GM12878 (cell line): ENCODE measurements around the gene WFS1. TPM values are rescaled to one million over a fixed set of nuclear protein-coding genes. Genes with fewer than 3 reads are reported as not detected.

Source experiments
- ATAC-seq: fragments of 200-7000 bp; cut with Tn5 transposase; 3 replicates; pipeline ENCODE4 v1.9.1; 2020; ENCODE audit warnings: mild to moderate bottlenecking, moderate library complexity
- BruUV-seq: library from RNA; stranded (reverse); fragments of 400-500 nt; replicated peaks from 2 replicates; lab custom pipeline; 2021; lab: Mats Ljungman, UMichigan
- CTCF ChIA-PET: fragments of 300-600 bp; sonication (Branson Sonifier 250); formaldehyde crosslinking; extraction: SDS; loops from one replicate; lab custom pipeline; 2021; ENCODE audit warnings: inconsistent platforms; lab: Yijun Ruan, JAX
- POLR2A ChIA-PET: fragments of 350-600 bp; formaldehyde crosslinking; extraction: SDS; loops from one replicate; lab custom pipeline; 2021; ENCODE audit warnings: inconsistent platforms; lab: Charles Lee
- RAD21 ChIA-PET: fragments of 300-600 bp; sonication (Branson Sonifier 250); formaldehyde crosslinking; loops from one replicate; lab custom pipeline; 2023; ENCODE audit warnings: antibody characterized with exemption; ENCODE audit not compliant: unreplicated experiment; lab: Charles Lee
- SMC1A ChIA-PET: fragments of 300-600 bp; sonication (Branson Sonifier 250); formaldehyde crosslinking; loops from one replicate; lab custom pipeline; 2023; ENCODE audit not compliant: unreplicated experiment, uncharacterized antibody; lab: Charles Lee
- DNase-seq: peaks from one replicate; pipeline ENCODE4 v3.0.0-alpha.2; 2011; ENCODE audit warnings: low read depth, low spot score
- FAIRE-seq: peaks from 3 replicates; lab custom pipeline; 2011; peaks lifted over from hg19 to GRCh38; lab: Jason Lieb, UNC
- H2AFZ ChIP-seq: 2 replicates; pipeline ENCODE4 v1.6.0; 2011; ENCODE audit warnings: low read depth, low read length, control low read depth; ENCODE audit not compliant: control insufficient read depth
- H3K27ac ChIP-seq: 2 replicates; pipeline ENCODE4 v1.5.1; 2011; ENCODE audit warnings: control low read depth; ENCODE audit not compliant: control insufficient read depth, insufficient read depth
- H3K27me3 ChIP-seq, 2 experiments: replicated peaks in 1 of 2; 2 replicates each; pipeline versions ENCODE4 v1.6.0 to v1.6.1; 2011; ENCODE audit warnings: low read length in 1 of 2; ENCODE audit not compliant: control insufficient read depth in 2 of 2, insufficient read depth in 2 of 2
- H3K36me3 ChIP-seq, 2 experiments: 2 replicates each; pipeline ENCODE4 v1.5.1; 2011; ENCODE audit warnings: low read length in 1 of 2; ENCODE audit not compliant: control insufficient read depth in 2 of 2, insufficient read depth in 2 of 2
- H3K4me1 ChIP-seq: 2 replicates; pipeline ENCODE4 v1.6.1; 2011; ENCODE audit warnings: mild to moderate bottlenecking, low read length, moderate library complexity, mixed read lengths; ENCODE audit not compliant: control insufficient read depth, insufficient read depth
- H3K4me2 ChIP-seq: 2 replicates; pipeline ENCODE4 v1.6.0; 2011; ENCODE audit warnings: control low read depth; ENCODE audit not compliant: control insufficient read depth, insufficient read depth
- H3K4me3 ChIP-seq: fragments of 200-600 bp; sonication (generic); 2 replicates; pipeline ENCODE4 v1.5.1; 2016
- H3K79me2 ChIP-seq: 2 replicates; pipeline ENCODE4 v1.6.0; 2011; ENCODE audit warnings: low read length; ENCODE audit not compliant: control insufficient read depth, insufficient read depth
- H3K9ac ChIP-seq: 2 replicates; pipeline ENCODE4 v1.8.0; 2011; ENCODE audit warnings: low read length, control low read depth, mixed read lengths; ENCODE audit not compliant: control insufficient read depth, insufficient read depth
- H3K9me3 ChIP-seq: replicated peaks from 3 replicates; pipeline ENCODE4 v1.5.1; 2011; ENCODE audit warnings: mild to moderate bottlenecking, low read length; ENCODE audit not compliant: control insufficient read depth, insufficient read depth
- H4K20me1 ChIP-seq: 2 replicates; pipeline ENCODE4 v1.6.0; 2011; ENCODE audit not compliant: control insufficient read depth, insufficient read depth
- BRCA1 ChIP-seq: IDR thresholded peaks from 2 replicates; pipeline ENCODE4 v1.6.1; 2011; ENCODE audit warnings: low read depth, low read length, improper control_type of control experiment
- GABPA ChIP-seq: IDR thresholded peaks from 2 replicates; pipeline ENCODE4 v1.6.1; 2014; ENCODE audit warnings: antibody characterized with exemption, low read depth, mild to moderate bottlenecking, inconsistent platforms
- HDGF ChIP-seq: fragments of 450-650 bp; IDR thresholded peaks from 2 replicates; pipeline ENCODE4 v1.6.1; 2016; ENCODE audit warnings: antibody characterized with exemption
- IRF4 ChIP-seq: IDR thresholded peaks from 2 replicates; pipeline ENCODE4 v1.6.1; 2011; ENCODE audit warnings: low read depth, low read length
- NFXL1 ChIP-seq: fragments of 450-650 bp; IDR thresholded peaks from 2 replicates; pipeline ENCODE4 v1.6.1; 2017; ENCODE audit warnings: antibody characterized with exemption, mild to moderate bottlenecking, borderline replicate concordance
- PAX8 ChIP-seq: fragments of 450-650 bp; IDR thresholded peaks from 2 replicates; pipeline ENCODE4 v1.6.1; 2017; ENCODE audit warnings: mild to moderate bottlenecking, moderate library complexity
- PML ChIP-seq: IDR thresholded peaks from 2 replicates; pipeline ENCODE4 v1.6.1; 2012; ENCODE audit warnings: low read length, inconsistent platforms
- RELA ChIP-seq: fragments of 450-650 bp; IDR thresholded peaks from 2 replicates; pipeline ENCODE4 v1.8.0; 2014; ENCODE audit warnings: borderline replicate concordance; ENCODE audit not compliant: partially characterized antibody
- SUZ12 ChIP-seq: fragments of 200-600 bp; sonication (generic); IDR thresholded peaks from one replicate; pipeline ENCODE4 v1.6.1; 2018; ENCODE audit warnings: antibody characterized with exemption, mild to moderate bottlenecking; ENCODE audit not compliant: unreplicated experiment
- WGBS: methylation state at CpG from one replicate; pipeline ENCODE4 v1.1.6; 2016; ENCODE audit warnings: low lambda C conversion rate; ENCODE audit not compliant: insufficient replicate concordance, insufficient coverage; ENCODE audit errors: missing lambda C conversion rate; 5-methylcytosine and 5-hydroxymethylcytosine counted together
- in situ Hi-C: fragments of 300-500 bp; cut with MboI; formaldehyde crosslinking; loops from 9 replicates; pipeline ENCODE4 v1.14.3; 2018; ENCODE audit warnings: mixed read lengths
- intact Hi-C: fragments of 100-400 bp; cut with micrococcal nuclease; formaldehyde crosslinking; loops from one replicate; pipeline ENCODE4 v1.14.2; 2022; ENCODE audit not compliant: unreplicated experiment
- polyA plus RNA-seq, 11 experiments: library from polyadenylated mRNA; depleted of rRNA in 4 of 11; unstranded in 6 of 11; stranded (reverse) in 5 of 11; fragments of >200 nt; fragmentation: Nextera tagmentation in 4 of 11; fragmentation: Illumina TruSeq in 1 of 11; extraction: Ambion mirVana in 4 of 11; extraction: Trizol in 1 of 11; gene quantifications; 1 replicate in 1 of 11; 2 replicates in 10 of 11; pipeline versions ENCODE4 v1.2.1 to v1.2.3, GENCODE V29; 2011 to 2016; ENCODE audit warnings: inconsistent platforms in 2 of 11, missing spikeins in 2 of 11, low read depth in 1 of 11
- total RNA-seq, 4 experiments: library from RNA; depleted of rRNA in 3 of 4; stranded (reverse); fragments of >200 nt in 3 of 4; fragmentation: Illumina TruSeq in 1 of 4; extraction: Trizol in 1 of 4; gene quantifications; 2 replicates each; pipeline versions ENCODE4 v1.2.1 to v1.2.3, GENCODE V29; 2013 to 2021
- TF ChIP-seq, protein P1 (sequence below): fragments of 450-650 bp; IDR thresholded peaks from 2 replicates; pipeline ENCODE4 v1.6.1; 2018; ENCODE audit warnings: mild to moderate bottlenecking, low read depth, moderate library complexity; ENCODE audit not compliant: partially characterized antibody
- TF ChIP-seq, protein P2 (sequence below): IDR thresholded peaks from 2 replicates; pipeline ENCODE4 v1.6.1; 2012; ENCODE audit warnings: low read length, inconsistent platforms
- TF ChIP-seq, protein P3 (sequence below): IDR thresholded peaks from 2 replicates; pipeline ENCODE4 v1.6.1; 2012; ENCODE audit warnings: low read depth, low read length, improper control_type of control experiment

Gene WFS1
- total and polyA plus RNA-seq, 10 of the 15 experiments (the other 5 are each of a cell fraction or from before 2014, with no cell fraction given) = 0.31 to 4.7 (median 2.0) TPM

DNA sequence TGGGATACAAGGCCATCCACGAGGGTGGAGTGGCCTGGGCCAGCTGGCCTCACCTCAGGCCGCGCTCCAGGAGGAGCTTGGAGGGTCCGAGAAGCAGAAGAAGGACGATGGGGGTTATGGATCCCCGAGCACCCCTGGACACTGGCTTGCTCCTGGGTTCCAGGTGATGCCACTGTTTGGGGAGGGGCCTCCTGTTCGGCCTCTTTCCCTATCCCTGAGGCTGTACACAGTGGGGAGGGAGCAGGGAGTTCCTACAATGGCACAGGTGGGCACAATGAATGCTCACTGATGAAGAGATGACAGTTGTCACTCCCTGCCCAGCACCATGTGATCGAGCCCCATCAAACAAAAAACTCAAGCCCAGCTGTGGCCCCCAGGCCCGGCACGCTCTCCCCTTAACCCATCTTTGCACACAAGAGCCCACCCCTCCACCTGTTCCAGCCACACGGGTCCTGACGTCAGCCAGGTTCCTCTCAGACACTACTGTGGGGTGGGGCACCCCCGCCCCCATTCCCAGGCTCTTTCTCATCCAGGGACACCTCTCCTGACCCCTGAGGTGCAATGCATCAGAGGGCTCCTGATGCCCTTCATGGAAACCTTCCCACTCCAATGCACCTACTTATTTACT is 70.3 kb downstream of the WFS1 start:
- RAD21 ChIA-PET = no interaction called here
- in situ Hi-C loops = no loop called here

More for the DNA sequence above, 70.3 kb downstream of the WFS1 start:
- BruUV-seq = no TSS peak
- Histone ChIP-seq H4K20me1 (no peaks in the 10 kb centered on the region), H3K36me3 (no peaks in the 10 kb centered on the region), H2AFZ (no peak overlapping the region), H3K4me2 (no peak overlapping the region), H3K4me3 (no peak overlapping the region), H3K27me3 (no peaks in the 10 kb centered on the region; a peak in 1 of 4 replicates), H3K9me3 (no peaks in the 10 kb centered on the region), H3K9ac (no peak overlapping the region), H3K4me1 (no peaks in the 10 kb centered on the region), H3K27ac (no peak overlapping the region), H3K79me2 (no peaks in the 10 kb centered on the region)
- 37% methylated on average over 13 of the region's 13 CpGs for WGBS
- TF ChIP-seq, protein P1, sequence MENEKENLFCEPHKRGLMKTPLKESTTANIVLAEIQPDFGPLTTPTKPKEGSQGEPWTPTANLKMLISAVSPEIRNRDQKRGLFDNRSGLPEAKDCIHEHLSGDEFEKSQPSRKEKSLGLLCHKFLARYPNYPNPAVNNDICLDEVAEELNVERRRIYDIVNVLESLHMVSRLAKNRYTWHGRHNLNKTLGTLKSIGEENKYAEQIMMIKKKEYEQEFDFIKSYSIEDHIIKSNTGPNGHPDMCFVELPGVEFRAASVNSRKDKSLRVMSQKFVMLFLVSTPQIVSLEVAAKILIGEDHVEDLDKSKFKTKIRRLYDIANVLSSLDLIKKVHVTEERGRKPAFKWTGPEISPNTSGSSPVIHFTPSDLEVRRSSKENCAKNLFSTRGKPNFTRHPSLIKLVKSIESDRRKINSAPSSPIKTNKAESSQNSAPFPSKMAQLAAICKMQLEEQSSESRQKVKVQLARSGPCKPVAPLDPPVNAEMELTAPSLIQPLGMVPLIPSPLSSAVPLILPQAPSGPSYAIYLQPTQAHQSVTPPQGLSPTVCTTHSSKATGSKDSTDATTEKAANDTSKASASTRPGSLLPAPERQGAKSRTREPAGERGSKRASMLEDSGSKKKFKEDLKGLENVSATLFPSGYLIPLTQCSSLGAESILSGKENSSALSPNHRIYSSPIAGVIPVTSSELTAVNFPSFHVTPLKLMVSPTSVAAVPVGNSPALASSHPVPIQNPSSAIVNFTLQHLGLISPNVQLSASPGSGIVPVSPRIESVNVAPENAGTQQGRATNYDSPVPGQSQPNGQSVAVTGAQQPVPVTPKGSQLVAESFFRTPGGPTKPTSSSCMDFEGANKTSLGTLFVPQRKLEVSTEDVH = no peak
- TF ChIP-seq RELA (no peak), IRF4 (no peak), NFXL1 (no peak), GABPA (no peak), PML (no peak), HDGF (no peak), BRCA1 (no peak), SUZ12 (no peak), PAX8 (no peak)
- TF ChIP-seq, protein P2, sequence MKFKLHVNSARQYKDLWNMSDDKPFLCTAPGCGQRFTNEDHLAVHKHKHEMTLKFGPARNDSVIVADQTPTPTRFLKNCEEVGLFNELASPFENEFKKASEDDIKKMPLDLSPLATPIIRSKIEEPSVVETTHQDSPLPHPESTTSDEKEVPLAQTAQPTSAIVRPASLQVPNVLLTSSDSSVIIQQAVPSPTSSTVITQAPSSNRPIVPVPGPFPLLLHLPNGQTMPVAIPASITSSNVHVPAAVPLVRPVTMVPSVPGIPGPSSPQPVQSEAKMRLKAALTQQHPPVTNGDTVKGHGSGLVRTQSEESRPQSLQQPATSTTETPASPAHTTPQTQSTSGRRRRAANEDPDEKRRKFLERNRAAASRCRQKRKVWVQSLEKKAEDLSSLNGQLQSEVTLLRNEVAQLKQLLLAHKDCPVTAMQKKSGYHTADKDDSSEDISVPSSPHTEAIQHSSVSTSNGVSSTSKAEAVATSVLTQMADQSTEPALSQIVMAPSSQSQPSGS = no peak
- TF ChIP-seq, protein P3, sequence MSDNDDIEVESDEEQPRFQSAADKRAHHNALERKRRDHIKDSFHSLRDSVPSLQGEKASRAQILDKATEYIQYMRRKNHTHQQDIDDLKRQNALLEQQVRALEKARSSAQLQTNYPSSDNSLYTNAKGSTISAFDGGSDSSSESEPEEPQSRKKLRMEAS = no peak
- intact Hi-C loops = no loop called here
- ATAC-seq = no peak
- FAIRE-seq = no peak
- CTCF ChIA-PET = interaction anchor here (2.3 to 6.5 kb wide), 2 partner anchors 7 to 90 kb away, joined by 5 to 40 read pairs; no protein-coding TSS in a partner anchor
- no peak for DNase-seq
- SMC1A ChIA-PET = no interaction called here
- POLR2A ChIA-PET = no interaction called here
